ENCODE results near the gene CLUH.

DNA sequence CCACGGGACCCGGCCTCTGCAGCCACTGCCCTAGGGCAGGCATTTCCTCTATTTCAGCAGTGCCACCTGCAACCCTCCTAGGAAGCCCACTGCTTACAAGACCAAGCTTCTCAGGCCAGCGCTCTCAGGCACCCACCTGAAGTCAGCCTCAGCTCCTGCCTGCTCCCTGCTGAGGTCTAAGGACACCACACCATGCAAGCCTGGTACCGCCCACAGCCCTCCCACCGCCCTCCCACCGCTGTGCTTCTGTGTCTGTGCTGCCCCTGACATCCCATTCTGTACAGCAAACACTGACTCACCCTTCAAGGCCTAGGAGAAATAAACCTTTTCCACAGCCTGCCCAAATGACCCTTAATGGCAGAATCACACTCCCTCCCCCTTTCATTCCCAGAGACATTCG is 6.3 kb downstream of the CLUH start:
- TF ChIP-seq EZH2 (IDR thresholded peaks at IDR 0.05; ENCODE audit: insufficient read depth, poor library complexity, severe bottlenecking) (no peak), EZH2phosphoT487 (IDR thresholded peaks at IDR 0.05; ENCODE audit: insufficient read depth, low read depth) (no peak)
